GM18505 (cell line): Measurements from ENCODE around the gene SLC5A3.

Experiments used
- ATAC-seq: cut with Tn5 transposase; IDR thresholded peaks from one replicate; pipeline ENCODE4 v1.9.1; 2021; ENCODE audit not compliant: unreplicated experiment
- POLR2A ChIP-seq: IDR thresholded peaks from 4 replicates; pipeline ENCODE4 v1.6.1; 2011; ENCODE audit warnings: borderline replicate concordance; ENCODE audit not compliant: insufficient read depth, insufficient read length; ENCODE audit errors: extremely low read depth

The SLC5A3 gene

DNA sequence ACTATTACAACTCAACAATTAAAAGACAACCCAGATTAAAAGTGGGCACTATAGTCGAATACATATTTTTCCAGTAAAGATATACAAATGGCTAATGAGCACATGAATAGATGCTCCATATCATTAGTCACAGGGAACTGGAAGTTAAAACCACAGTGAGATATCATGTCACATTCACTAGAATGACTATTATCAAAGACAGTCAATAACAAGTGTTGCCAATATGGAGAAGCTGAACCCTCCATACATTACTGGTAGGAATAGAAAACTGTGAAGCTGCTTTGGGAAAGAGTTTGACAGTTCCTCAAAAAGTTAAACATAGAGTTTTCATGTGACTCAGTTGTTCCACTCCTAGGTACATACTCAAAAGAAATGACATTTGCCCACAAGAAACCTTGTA is 30.6 kb upstream of the SLC5A3 start:
- no peak for TF ChIP-seq POLR2A
- no peak for ATAC-seq

- ATAC-seq, result no peak
- no peak for TF ChIP-seq POLR2A
Measured at GRCh38 chr21:34043333-34043732, 30.0 kb upstream of the SLC5A3 start.

GRCh38 chr21:34046917-34047316 is 26.5 kb upstream of the SLC5A3 start:
- TF ChIP-seq POLR2A, result no peak
- ATAC-seq, result no peak

- no peak for TF ChIP-seq POLR2A
- no peak for ATAC-seq
Measured at GRCh38 chr21:34047835-34048234, 25.5 kb upstream of the SLC5A3 start.

DNA sequence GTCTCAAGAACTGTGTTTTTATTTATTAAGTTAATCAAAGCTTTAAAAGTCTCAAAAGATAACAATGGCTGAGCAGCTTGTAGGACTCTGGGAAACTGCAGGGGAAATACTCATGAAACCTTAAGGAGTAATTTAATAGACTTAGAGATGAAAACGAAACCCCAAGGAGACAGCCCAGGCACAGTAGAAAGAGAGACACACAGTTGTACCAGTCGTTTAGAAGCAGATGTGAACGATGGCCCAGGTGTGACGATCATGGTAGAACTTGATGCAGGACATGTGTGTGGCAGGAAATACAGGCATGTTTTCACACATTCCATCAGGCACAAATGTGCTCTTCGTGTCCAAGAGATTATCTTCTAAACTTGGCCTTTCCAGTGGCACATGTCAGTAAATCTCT is 21.2 kb upstream of the SLC5A3 start:
- no peak for ATAC-seq
- TF ChIP-seq POLR2A, result no peak

- no peak for TF ChIP-seq POLR2A
- ATAC-seq, result no peak
Measured at GRCh38 chr21:34054259-34054658, 19.1 kb upstream of the SLC5A3 start.

DNA sequence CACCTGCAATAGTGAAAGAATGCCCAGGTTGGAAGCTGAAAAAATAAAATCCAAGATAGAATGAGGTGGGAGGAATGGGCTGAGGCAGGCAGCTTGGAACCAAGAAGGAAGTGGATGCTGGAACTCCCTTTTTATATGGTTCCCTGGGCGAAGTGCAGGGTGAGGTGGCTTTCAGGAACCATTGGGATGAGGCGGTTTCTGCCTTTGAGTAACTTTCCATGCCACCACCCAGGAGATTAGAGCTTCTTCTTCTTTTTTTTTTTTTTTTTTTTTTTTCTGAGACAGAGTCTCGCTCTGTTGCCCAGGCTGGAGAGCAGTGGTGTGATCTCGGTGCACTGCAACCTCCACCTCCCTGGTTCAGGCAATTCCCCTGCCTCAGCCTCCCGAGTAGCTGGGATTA is 17.8 kb upstream of the SLC5A3 start:
- no peak for TF ChIP-seq POLR2A
- ATAC-seq, result no peak

- no peak for ATAC-seq
- no peak for TF ChIP-seq POLR2A
Measured at GRCh38 chr21:34061983-34062382, 11.4 kb upstream of the SLC5A3 start.

DNA sequence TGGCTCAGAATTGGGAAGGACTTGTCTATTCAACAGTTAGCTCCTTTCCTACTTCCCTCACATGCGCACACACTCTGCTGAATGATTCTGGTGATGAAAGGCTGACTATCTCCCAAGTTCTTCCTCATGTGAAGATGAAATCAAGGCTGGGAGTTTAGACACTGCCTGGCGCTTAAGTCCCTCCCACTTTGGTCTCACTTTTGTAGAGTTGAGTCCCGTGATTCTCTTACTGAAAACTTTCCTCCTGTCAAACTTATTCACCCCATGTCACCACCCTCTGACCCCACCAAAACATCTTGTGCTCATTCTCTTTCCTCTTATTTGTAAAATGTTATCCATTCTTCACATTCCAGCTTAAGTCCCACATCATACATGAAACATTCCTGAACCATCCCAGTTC is 8.4 kb upstream of the SLC5A3 start:
- ATAC-seq, result no peak
- no peak for TF ChIP-seq POLR2A

DNA sequence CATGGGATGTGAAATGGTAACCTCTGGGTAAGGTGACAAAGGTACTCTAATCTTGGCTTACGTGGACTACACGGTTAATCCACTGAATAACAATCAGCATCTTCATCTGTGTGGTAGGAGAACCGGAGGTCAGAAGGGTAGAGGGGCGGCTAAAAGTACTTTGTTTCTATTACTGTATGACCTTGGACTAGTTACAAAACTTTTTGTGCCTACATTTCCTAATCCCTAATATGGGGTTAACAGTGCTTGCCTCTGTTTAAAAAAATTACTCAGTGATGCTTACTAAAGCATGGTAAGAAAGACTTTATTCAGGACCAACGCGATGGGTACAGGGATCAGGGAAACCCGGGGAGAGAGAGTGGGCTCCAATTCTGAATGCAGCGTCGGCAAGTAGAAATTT is 1.7 kb upstream of the SLC5A3 start:
- no peak for ATAC-seq
- TF ChIP-seq POLR2A, result no peak

DNA sequence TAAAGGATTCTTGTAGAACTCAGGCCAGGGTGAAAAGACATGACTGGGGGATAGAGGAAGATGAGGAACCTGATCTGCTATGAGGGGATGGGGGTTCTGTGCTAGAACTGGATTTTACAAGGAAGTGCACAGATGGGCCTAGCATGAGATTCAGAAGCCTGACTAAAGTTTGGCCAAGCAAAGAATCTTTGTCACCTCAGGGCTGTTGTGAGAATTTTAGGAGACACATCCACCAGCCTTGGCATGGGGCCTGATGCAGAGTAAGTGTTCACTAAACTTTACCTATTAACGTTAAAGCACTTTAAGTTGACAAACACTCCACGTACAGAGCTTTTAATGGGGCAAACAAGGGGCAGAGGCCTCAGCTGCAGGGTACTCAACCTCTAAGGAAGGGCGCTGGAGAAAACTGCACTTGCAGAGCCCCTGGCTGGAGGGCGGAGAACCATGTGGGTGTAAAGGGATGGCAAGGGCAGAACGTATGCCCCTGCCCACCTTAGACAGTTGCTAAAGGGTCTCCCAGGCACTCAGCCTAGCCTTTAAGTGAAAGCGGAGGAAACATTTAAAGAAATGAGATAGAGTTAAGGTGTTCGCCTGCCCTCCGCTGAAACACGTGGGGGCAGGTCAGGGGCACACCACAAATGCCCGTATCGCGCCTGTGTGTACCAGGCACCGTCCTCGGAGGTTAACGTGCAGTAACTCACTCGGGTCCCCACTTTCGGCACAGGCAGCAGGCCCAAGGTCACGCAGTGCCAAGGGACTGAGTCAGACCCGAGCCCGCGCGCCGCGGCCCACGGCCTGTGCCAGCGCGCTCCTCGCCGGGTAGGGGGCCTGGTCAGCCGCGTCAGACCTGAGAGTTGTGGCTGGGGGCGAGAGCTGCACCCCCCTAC is 990 bp upstream of the SLC5A3 start:
- TF ChIP-seq POLR2A, result no peak
- no peak for ATAC-seq

DNA sequence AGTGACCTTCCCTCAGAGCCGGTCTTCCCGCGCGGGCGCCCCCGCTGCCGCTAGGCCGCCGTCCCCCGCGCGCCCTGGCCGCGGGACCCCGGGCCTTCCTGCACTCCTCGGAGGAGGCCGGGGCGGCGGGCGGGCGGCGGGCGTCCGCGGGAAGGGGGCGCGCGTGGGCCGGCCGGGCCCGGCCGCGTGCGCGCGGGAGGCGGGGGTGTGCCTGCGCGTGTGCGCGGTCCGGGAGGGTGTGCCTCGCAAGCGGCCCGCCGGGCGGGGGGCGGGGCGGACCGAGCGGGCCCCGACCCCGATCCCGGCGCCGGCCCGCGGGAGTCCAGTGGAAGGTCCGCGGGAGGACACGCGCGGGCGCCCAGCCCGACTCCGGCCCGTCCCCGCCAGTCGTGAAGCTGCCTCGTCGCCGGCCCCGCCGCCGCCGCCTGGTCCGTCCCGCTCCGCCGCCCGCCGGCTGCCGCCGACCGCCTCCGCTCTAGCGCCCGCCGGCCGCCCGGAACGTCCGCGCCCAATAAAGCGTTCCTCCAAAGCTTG is 438 bp downstream of the SLC5A3 start:
- ATAC-seq, result peak; percentile 45
- TF ChIP-seq POLR2A, result no peak

- TF ChIP-seq POLR2A, result no peak
- no peak for ATAC-seq
Measured at GRCh38 chr21:34074283-34075090, 1.1 kb downstream of the SLC5A3 start.

DNA sequence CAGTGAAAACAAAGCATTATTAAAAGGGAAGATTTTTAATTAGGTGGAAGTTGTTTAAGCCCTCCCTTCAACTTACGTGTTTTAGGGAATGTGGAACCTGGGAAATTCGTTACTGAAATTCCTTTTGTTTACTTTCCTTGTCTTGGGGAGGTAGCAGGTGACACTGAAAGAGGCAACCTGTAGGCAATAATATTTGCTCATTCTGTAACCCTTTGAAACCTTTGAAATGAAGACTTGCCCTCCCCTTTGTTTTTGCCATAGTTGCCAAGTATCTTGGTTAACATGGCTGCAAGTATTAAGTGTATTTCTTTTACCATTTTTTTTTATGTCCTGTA is 1.7 kb downstream of the SLC5A3 start:
- ATAC-seq, result no peak
- no peak for TF ChIP-seq POLR2A

DNA sequence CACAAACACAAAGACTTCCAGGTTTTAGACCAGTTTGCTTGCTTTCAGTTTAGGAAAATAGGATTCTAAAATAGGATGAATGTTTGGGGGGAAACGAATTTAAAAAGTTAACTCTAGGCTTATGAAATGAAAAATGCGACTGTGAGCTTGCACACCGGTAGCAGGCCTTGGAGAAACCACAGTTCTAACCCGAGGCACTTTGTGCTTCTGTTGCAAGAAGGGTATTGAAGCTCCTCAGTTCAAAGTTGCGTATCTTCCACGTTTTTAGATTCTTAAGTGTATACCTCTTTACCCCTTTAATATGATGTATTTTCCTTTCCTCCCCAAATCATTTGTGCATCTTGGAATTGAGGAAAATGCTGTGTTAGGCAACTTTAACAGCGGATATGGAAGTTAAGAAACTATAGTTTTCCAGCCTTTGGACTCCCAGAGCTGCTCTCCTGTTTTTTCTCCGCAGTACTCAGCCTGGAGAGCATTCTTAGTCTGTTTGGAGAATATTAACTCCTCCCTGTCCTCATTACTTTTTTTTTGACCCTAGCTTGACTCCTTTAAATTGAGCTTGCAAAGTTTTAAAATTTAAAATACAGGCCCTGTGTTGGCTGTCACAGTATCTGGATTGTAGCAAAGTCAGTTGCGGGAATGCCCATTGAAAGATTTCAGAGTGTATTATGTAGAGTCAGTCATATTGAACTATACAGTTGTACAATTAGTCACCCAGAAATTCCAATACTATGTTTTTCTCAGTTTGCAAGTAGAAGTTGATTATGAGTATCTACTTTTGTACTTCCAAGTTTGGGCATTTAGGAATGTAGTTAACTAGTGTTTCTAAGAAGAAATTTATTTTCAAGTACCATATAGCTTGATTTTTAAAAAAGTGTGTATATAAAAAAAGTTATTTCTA is 2.6 kb downstream of the SLC5A3 start:
- no peak for ATAC-seq
- TF ChIP-seq POLR2A, result no peak
